OCI-M2 (cell line): ENCODE measurements around the gene PPP1R1C.
"Not testable (repeated sequence)": the region's sequence is repeated elsewhere in the genome, so short reads cannot be mapped to it uniquely, and the experiment has no call there.

Experiments used
- DNase-seq: peaks from one replicate; lab custom pipeline; 2025; ENCODE audit not compliant: unreplicated experiment; lab: John Stamatoyannopoulos, UW

The PPP1R1C gene, protein sequence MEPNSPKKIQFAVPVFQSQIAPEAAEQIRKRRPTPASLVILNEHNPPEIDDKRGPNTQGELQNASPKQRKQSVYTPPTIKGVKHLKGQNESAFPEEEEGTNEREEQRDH

DNA sequence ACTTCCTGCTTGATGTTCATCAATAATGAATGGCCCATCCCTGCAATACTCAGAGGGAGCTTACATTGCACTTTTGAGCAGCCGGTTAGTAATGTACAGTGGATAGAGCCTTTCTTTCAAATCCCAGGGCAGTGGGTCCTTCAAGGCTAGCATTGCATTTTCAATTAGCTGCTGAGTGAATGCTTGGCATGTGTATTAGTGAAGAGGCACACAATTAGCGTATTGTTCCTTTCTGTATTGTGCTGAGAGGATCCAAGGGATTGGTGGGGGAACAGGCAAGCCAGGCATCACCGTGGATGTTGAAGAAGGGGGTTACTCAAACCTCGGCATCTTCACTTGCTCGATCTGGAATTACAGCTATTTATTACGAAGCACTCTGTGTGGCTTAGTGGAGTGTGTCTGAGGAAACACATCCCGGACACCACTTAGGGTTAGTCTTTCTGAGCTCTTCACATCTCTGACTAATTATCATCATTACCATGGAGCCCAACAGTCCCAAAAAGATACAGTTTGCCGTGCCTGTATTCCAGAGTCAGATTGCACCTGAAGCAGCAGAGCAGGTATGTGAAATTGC is at the start of gene PPP1R1C:
Gene PPP1R1C (plus strand): TSS at position 222 of the 574 bp plus-strand sequence. CDS start 258 bp downstream, at position 480.
- no peak for DNase-seq

DNA sequence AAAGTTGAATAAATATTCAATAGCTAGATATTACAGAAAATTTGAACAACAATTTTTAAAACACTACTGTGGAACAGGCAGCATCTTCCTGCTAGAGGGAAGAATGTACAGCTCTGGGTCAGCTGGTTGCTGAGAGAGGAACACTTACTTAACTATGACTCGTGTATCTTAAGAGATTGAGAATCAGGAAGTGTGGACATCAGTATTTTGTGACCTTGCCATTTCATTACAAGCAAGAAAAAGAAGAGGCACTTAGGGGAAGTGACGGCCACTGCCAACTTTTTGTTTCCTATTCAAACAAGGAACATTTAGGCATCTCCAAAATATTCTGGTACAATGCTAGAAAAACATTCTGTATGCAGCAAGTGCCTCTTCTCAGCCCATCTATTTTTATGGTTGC is 48.2 kb upstream of the PPP1R1C start:
- no peak for DNase-seq

DNA sequence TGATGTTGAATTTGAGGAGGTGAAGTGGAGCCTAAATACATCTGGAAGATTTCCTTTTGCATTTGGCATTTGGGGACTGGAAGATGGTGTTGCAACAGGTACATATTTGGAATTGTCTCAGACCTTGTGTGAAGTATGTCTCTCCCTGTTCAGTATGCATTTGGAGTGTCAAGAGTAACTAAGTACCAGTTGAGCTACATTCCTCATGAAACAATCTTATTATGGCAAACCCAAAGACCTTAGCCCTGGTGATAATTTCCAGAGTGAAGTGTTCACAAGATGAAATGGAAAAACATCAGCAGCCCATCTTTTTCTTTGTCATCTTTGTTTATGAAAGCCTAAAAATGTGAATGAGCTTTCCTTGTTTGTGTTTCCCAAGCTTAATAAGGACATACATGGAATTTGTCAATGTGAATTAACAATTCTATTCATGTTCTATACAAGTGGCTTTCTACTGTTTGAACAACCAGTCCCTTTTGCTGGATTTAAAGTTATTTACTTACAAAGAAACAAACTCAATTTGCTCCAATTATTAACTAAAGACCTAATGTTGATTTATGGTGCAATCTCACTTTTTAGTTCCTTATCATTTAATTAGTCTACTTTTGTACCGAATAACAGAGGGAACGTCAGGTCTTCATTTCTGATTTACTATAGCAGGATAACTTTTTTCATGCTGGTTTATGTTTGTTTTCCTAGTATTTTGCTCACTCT is 42.1 kb upstream of the PPP1R1C start:
- DNase-seq = no peak

DNA sequence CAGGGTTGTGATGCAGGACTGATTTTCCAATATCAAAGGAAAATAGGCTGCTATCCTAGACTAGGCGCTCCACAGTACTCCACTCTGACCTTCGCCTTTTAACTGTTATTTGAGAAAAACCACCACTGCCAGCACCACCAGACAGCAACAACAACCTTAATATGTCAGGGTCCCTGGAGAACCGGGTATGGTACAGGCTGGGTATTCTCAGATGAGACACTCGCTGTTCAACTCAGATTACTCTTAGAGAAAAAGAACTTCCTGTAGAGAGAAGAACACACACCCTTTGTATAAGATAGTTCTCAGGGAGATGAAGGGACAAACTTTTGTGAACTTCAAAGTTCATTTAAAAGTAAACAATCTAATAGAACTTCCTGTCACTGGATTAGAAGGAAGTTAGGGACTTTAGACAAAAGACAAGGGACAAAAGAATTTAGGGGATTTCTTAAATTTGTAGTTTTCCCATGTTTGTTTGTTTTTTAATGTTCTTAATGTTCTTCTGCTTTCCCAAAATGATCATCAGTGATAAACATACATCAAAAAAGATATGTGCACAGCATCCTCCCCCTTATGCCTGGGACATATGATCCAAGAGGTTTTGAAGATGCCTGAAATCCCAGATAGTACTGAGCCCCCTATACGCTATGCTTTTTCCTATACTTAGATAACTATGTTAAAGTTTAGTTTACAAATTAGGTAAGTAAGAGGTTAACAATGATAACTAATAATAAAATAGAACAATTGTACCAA is 41.3 kb upstream of the PPP1R1C start:
- DNase-seq = no peak

- no peak for DNase-seq
These were observed 40.8 kb upstream of the PPP1R1C start for GRCh38 chr2:181944914-181945291.

DNA sequence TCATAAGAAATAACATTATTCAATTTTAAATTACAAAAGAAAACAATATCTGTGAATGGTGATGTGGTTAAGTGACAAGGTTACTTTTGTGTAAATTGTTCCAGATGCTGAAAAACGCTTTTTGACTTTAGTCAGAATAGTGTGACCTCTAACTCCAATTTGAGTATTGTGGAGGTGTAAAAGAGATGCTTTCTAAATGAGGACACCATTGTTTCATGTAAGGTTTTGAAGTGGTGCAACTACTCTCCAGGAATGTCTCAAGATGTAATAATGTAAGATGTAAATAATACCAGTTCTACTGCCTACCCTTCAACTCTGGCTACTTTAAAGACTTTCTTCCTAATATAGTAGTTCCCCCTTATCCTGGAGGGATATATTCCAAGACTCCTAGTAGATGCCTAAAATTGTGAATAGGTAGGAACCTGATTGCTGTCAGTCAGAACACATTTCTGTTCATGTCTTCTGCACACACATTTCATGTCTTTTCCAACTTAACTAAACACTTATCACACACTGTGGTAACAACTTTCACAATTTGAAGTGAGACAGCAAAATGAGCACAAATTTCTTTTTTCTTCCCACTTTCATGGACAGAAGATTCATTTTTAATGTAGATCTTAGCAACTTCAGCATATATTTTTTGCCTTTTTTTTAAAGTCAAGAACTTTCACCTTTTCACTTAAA is 39.1 kb upstream of the PPP1R1C start:
- DNase-seq = no peak

- DNase-seq = no peak
These were observed 38.4 kb upstream of the PPP1R1C start for GRCh38 chr2:181947273-181947672.

DNA sequence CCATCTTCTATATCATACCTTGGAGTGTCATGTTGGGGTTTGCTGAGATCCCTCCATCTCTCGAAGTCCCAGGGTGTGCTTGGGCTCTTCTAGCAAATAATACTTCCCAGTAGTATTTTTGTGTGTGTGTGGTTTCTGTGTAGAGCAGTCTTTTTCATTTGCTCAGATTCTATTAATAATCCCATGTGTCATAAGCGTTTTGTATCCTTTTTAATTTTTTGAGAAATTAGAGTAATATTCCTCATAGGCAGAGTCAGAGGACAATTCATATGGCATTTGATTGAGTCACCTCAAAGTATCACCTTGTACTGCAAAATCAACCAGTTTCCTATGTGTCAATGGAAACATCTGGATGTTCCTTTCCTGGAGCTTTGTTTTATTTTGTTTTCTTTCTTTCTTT is 37.4 kb upstream of the PPP1R1C start:
- no peak for DNase-seq

- DNase-seq = no peak
These were observed 36.6 kb upstream of the PPP1R1C start for GRCh38 chr2:181949047-181949446.

GRCh38 chr2:181952404-181953226 is 33.0 kb upstream of the PPP1R1C start:
- DNase-seq = no peak

DNA sequence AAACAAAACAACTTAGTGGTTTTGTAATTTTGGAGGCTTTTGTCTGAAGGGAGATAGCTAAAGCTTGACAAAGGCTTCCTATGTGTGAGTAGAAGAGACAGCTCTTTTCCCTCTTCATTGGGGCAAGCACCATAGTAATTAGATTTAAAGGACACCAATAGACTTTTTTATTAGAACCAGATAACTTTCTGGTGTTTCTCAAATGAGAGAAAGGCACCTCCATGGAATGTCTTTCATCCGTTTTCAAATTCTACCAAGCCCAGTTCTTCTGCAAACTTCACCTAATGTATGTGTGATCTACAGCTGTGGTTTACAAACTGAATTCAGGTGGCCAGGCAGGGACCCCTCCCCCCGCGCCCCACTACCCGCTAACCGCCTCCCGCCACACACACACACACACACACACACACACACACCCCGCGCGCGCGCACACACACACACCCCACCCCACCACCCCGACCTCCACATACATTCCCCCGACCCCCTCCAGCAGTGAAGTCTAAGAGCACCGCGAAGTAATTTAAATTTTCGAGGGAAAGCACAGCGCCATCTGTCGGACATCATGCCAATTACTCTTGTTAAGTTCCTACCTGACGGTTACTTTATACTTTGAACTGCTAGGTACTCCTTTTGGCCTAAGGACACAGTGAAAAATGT is 31.6 kb upstream of the PPP1R1C start:
- DNase-seq = peak; percentile 62

- no peak for DNase-seq
These were observed 31.1 kb upstream of the PPP1R1C start for GRCh38 chr2:181954538-181954883.

DNA sequence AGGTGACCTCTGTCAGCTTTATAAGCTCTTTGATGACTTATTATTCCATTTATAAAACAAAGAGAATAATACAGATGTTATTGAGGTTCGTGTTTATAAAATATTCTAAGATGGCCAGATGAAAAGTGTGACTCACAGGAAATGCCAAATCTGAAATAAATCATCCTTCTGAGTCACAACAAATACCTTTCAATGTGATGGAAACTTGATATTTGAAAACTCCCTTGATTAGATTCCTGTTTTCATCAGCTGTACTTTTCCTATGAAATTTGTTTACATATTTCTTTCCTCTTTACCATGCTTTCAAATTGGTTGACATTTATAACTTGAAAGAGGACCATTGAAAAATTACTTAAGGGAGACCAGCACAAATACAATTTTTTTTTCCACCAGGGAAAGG is 30.6 kb upstream of the PPP1R1C start:
- no peak for DNase-seq

DNA sequence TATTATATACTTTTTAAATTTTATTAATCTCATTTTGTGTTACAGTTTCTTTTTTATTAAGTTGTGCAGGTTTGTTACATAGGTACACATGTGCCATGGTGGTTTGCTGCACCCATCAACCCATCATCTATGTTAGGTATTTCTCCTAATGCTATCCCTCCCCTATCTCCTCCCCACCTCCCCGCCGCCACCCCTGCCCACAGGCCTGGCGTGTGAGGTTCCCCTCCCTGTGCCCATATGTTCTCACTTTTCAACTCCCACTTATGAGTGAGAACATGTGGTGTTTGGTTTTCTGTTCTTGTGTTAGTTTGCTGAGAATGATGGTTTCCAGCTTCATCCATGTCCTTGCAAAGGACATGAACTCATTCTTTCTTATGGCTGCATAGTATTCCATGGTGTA is 29.8 kb upstream of the PPP1R1C start:
- DNase-seq = not testable (repeated sequence)

- no peak for DNase-seq
These were observed 28.0 kb upstream of the PPP1R1C start for GRCh38 chr2:181957668-181958067.

DNA sequence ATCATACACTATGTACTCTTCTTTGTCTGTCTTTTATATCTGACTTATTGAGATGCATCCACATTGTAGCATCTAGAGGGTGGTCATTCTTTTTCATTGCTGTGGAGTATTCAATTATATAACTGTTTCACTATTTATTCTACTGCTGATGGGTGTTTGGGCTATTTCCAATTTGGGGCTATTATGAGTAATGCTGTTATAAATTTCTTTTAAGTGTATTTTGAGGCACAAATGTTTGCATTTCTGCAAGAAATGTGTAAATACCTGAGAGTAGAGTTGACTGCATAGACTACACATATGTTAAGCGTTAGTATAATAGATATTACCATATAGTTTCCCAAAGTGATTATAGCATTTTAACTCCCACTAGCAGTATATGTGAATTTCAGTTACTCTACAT is 26.9 kb upstream of the PPP1R1C start:
- no peak for DNase-seq

DNA sequence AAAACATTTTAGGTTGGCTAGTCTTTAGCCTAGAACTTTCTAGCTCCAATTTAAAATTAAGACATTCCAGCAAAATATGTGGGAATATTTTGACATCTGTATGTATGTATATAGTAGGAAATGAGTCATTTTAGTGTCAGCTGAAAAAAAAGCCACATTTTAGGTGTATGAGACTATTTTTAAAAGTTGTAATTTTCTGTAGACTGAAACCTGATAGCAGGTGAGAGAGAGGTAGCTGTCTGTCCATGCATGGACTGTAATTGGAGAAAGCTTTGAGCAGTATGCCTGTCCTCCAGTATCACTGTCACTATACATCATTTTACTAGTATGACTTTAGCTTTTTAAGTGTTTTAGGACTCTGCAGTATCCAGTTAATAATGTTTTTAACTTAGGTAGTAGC is 26.1 kb upstream of the PPP1R1C start:
- no peak for DNase-seq

DNA sequence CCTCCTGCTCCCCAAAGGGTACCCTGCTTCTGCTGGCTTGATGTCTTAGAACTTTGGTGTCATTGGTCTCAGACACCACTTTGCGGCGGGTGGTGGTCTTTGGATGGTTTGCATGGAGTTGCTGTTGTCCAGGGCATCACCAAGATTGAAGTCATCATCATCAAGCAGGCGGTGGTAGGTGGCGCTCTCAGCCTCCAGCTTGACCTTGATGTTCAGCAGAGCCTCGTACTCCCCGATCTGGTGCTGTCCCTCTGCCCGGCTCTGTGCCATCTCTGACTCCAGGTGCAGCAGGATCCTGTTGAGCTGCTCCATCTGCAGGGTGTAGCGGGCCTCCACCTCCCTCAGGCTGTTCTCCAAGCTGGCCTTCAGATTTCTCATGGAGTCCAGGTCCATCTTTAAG is 24.5 kb upstream of the PPP1R1C start:
- DNase-seq = not testable (repeated sequence)

DNA sequence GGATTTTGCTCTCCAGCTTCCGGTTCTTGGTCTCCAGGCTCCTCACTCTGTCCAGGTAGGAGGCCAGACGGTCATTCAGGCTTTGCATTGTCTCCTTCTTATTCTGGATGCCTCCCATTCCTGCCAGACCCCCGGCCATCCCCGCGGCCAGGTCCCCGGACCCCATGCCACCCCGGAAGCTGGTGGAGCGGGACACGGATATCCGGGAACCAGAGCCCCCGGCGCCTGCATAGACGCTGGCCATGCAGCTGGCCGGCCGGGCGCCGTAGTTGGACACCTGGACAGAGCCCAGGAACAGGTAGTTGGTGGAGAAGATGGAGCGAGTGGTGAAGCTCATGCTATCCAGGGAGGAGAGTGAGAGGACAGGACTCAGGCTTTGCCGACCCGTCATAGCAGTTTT is 23.5 kb upstream of the PPP1R1C start:
- no peak for DNase-seq

DNA sequence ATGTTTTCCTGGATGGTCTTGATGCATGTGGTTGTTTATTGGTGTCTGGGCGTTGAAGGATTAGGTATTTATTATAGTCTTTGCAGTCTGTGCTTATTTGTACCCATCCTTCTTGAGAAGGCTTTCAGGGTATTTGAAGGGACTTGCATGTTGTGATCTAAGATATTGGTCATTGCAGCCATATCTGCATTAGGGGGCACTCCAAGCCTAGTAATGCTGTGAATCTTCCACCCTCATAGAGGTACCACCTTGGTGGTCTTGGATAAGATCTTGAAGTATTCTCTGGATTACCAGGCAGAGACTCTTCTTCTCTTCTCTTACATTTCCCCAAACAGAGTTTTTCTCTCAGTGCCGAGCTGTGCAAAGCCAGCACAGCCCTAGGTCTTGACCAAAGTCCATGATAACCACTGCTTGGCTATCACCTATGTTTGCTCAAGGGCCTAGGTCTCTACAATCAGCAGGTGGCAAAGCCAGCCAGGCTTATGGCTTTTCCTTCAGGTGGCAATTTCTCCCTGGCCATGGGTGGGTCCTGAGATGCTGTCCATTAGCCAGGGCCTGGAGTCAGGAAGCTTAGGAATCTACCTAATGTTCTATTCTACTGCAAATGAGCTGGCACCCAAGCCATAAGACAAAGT is 15.4 kb upstream of the PPP1R1C start:
- no peak for DNase-seq
